Measurements from ENCODE around the gene HIVEP3.

Gene HIVEP3

DNA sequence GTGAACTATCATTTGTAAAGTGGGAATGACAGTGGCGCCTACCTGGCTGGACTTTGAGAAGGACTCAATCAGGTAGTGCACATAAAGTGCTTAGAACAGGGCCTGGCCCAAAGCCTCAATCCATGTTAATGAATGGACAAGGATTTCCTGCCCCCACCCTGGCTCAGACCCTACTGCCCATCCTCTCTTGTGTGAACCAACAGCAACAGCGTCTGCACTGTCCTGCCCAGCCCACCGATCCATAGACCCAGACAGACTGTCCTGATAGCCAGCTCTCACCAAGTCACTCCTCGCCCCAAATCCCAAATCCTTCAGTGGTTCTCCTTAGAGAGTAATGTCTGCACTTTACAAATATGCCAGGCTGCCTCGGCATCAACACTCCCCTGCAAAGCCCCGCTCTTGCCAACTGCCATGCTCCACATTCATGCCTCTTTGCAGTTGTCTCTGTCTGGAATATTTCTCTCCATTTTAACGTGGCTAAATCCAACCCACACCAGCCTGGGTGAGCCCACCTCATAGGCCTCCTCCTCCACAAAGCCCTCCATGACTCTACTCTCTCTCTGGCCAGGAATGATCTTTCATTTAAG lies 276.7 kb downstream of the HIVEP3 start:
- DNase-seq = no peak

DNA sequence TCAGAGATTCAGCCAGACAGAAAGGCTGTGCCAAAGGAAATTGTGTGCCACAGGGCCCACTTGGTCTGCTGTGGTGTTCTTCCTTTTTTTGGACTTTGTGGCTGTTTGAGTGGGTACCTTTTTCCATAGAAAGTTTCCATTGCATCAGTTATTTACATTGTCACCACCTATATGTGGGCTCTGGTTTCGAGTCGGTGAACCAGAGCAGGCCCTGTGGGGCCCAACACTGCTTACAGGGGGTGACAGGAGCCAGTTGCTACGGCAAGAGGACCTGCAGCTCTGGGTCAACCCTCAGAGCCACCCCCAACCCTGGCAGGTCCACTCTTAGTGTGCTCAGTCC lies 277.3 kb downstream of the HIVEP3 start:
- no peak for DNase-seq

DNA sequence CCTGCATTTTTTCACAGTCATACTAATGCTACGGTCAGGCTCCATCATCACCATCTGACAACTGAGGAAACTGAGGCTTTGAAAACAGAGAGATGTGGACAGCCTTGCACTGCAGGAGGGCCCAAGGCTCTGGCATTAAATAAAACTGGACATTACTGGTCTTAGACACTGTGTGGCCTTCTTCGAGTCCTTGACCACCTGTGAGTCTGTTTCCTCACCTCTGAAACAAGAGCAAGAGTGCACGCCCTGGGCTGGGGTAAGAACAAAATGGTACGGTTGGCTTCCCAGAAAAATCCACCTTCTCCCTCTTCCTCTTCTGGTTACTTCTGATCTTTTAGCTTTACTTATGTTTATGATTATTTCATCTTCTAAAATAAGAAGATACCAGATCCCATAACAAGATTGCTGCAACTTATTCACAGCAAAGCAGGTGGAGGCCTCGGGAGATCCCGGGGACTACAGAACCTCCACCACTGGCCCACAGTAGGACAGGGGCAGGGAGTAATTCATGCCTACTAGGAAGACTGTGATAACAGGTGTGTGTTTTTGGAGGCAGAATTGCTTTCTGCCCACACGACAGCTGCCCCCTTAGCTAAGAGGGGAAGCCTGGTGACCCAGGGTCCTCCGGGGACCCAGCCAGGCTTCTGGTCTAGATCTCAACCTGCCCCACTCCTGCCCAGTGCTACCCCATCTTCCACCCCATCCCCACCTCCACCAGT lies 277.8 kb downstream of the HIVEP3 start:
- DNase-seq = no peak

DNA sequence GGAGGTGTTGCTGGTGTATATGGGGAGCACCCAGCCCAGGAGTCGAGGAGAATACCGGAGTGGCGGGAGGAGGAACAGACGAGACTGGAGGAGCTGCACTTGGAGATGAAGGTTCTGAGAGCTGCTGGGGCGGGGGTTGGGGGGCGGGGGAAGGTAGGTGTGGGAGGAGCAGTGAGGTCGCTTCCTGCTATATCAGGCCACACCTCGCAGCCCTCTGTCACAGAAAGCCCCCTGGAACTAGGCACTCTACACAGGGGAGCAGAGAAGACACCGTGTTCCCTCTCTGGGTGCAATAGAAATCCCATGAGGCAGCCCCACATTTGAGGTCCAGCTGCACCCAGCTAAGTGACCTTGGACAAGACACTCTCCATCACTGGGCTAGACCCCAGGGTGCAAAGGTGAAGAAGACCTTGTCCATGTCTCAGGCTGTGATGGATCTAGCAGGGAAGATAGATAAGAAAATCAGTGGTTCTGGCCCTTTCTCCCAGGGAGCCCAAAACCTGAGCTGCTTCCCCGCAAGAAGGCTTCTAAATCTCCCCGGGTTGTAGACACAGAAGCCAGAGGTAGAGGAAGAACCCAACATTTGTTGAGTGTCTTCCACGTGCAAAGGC lies 278.5 kb downstream of the HIVEP3 start:
- no peak for DNase-seq

DNA sequence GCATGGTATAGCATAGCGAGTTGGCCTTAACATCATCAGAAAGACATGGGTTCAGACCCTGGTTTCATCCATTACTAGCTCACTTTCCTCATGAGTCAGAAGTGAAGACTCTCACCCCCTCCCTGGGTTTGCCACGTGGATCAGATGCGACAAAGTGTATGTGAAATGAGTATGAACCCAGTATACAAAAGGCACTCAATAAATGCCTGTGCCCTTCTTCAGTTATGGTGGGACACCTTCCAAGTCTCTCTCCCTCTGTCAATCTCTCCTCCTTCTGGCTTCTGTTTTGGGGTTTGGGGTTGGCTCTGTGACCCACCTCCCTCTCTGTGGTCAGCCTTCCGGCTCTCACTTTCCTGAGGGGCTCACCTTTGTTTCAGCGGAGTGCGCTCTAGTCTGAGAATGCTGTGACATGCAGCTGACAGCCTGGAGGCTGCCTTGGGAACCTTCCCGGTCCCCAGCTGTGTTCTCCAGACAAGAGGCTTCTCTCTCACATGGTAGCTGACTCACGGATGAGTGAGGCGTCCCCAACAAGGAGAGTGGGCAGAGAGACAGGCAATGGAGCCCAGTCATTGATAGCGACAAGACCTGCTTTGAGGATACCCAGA lies 279.3 kb downstream of the HIVEP3 start:
- no peak for DNase-seq

DNA sequence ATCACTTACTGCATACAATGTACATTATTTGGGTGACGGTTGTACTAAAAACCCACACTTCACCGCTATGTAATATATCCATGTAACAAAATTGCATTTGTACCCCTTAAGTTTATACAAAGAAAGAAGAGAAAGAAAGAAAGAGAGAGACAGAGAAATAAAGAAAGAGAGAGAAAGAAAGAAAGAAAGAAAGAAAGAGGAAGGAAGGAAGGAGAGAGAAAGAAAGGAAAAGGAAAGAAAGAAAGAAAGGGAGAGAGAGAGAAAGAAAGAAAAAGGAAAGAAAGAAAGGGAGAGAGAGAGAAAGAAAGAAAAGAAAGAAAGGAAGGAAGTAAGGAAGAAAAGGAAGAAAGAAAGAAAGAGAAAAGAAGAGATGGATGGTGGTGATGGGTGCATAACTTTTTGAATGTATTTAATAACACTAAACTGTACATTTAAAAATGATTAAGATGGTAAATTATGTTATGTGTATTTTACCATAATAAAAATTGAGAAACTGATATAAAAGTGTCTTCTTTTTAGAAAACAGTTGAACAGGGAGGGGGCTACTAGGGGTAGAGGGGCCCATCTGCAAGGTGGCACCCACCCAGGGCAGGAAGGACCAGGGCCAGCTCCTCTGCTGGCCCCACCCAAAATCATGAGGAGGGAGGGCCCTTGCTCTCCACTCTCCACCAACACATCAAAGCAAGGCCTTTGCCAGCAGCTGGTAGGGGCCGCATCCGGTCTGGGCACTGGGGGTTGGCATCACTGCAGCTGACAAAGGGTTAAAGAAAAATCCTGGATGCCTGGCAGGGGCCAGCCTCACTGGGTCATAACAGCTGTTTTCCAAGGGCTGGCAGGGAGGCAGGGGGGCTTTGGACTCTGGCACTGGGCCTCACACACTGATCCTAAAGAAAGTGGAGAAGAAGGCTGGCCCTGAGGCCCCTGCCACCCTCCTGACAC lies 280.4 kb downstream of the HIVEP3 start:
- DNase-seq = peak; percentile 53

DNA sequence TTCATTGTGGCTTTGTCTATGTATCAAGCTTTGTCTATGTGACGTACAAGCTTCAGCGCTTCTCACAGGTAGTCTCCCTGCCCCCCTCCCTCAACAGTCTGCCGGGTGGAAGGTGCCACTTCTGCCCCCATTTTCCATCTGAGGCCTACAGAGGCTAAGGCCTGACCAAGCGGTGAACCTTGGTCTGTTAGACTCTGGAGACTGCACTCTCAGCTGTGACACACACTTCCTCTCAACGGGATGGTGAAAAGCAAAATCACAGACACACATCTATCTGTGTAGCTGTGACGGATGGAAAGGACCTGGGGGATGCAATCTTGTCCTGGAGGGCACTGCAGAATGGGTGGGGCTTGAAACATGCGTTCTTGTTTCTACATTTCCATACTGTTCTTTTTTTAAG lies 281.4 kb downstream of the HIVEP3 start:
- no peak for DNase-seq

DNA sequence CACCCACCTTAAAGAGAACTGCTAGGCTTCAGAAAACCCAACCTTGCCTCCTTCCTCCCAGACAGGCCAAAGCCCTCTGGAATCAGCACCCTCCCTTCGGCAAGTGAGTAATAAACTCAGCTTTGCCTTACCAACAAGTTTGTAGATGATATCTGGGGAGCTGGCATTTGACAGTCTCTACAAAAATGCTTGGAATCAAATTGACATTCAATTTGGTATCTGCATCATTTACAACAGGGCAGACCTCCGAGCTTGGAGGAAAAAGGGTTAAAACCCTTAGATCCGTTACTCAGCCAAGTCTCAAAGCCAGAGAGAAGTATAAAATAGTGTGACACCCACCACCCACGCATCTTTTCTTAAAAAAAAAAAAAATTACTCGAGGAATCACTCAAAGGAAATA lies 285.0 kb downstream of the HIVEP3 start:
- DNase-seq = no peak

DNA sequence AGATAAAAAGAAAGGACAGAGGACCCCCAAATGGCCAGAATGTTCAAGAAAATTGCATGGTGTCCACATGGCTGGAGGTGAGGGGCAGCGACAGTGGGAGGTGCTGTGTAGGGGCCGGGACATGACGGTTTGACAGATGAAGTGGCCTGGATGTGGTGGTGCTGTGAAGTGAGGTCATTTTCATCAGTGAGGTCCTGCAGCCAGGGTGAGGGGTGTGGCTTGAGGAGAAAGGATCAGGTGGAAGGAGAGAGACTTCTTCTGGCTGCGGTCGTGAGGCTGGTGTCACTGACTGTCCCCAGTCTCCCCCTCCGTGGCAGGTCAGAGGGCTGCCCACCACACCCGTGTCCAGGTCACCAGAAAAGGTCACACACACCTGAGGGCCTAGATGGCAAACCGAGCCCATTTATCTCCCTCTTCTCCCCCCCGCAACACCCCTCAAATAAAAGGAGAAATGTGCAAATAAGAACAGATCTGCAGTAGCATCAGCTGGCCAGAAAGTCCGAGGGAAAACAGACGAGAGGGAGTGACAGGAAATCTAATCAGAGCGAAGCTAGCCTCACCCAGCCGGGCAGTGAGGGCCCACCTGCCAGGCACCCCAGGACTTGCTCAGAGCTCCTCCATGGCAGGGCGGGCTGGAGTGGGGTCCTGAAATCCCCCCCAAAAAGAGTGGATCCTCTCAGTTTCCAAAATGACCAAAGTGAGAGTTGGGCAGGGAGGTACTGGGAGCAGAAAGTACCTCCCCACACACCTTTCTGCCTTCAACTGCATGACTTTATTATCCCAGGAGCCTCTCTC lies 285.7 kb downstream of the HIVEP3 start:
- DNase-seq = no peak

DNA sequence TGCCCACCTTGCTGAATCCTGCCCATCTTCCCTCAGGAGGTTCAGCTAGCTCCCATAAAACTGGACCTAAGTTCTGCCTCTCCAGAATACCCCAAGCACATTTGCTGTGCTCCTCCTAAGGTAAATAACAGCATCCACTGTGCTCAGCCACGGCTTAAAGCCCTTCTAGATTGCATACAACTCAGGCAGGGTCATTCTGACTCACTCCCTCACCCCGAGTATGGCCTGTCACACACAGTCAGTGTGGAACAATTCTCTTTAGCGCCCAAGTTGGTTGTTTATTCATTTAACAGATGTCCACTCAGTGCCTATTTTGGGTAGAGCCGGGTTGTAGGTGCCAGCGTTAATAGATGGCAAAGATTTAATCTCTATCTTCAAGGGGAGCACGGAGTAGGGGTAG lies 286.8 kb downstream of the HIVEP3 start:
- DNase-seq = no peak

DNA sequence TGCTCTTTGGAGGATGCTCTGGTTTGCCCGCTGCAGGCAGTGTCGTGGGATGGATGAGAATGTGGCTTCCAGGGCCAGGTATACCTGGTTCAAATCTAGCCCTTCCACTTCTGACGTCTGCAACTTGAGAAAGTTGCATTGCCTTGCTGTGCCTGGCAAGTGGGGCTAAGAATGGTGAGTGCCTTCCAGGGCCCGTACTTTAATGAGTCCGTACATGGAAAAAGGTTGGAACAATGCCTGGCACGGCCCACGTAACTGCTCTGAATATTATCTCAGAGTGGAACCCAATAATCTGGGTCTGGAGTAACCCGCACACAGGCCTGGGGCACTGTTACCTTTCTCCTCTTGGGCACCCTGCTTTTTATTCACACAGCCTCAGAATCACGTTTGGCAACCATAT lies 287.6 kb downstream of the HIVEP3 start:
- no peak for DNase-seq

DNA sequence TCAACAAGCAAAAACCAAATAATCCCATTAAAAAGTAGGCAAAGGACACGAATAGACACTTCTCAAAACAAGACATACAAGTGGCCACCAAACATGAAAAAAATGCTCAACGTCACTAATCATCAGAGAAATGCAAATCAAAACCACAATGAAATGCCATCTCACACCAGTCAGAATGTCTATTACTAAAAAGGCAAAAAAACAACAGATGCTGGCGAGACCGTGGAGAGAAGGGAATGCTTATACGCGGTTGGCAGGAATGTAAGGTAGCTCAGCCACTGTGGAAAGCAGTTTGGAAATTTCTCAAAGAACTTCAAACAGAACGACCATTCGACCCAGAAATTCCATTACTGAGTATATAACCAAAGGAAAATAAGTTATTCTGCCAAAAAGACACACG lies 289.2 kb downstream of the HIVEP3 start:
- no peak for DNase-seq

DNA sequence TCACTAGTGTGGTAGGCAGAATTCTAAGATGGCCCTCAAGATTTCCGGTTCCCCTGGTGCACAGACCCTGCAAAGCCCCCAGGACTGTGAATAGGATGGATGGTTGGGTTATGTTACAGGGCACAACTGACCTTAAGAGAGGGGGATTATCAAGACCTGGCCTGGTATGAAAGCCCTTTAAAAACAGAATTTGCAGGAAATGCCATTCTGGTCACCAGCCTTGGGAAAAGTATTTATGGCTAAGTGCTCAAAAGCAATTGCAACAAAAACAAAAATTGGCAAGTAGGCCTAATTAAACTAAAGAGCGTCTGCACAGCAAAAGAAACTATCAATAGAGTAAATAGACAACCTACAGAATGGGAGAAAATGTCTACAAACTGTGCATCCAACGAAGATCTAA lies 289.6 kb downstream of the HIVEP3 start:
- no peak for DNase-seq

DNA sequence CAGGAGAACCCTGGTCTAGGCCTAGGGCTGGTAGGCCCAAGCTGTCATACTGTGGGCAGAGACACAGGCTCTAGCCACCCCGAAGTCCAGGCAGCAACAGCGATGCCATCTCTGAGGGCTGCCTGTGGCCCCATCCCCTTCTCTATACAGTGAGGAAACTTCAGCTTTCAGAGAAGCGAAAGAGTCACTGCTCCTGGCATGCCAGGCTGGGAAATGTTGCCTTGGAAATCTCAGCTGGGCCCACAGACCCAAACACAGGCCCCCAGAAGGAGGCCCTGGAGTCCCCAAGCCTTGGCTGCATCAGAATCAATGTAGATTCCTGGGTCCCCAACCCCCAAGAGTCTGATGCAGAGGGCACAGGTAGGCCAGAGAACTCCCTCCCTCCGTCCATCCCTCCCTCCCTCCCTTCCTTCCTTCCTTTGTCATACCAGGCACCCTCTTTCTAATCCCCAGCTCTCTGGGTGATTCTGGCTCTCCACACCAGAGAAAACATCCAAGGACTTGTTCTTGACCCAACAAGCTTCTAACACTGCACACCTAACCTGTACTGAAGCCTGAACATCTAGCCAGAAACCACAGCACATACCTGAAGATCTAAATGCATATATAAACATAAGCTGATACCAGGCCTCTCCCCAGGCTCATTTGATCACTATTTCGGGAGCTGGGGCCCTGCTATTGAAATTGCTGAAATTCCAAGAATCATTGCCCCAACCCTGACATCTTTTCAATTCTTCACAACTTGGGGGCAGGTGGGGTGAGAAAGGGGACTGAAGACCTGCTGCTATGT lies 291.0 kb downstream of the HIVEP3 start:
- DNase-seq = no peak

DNA sequence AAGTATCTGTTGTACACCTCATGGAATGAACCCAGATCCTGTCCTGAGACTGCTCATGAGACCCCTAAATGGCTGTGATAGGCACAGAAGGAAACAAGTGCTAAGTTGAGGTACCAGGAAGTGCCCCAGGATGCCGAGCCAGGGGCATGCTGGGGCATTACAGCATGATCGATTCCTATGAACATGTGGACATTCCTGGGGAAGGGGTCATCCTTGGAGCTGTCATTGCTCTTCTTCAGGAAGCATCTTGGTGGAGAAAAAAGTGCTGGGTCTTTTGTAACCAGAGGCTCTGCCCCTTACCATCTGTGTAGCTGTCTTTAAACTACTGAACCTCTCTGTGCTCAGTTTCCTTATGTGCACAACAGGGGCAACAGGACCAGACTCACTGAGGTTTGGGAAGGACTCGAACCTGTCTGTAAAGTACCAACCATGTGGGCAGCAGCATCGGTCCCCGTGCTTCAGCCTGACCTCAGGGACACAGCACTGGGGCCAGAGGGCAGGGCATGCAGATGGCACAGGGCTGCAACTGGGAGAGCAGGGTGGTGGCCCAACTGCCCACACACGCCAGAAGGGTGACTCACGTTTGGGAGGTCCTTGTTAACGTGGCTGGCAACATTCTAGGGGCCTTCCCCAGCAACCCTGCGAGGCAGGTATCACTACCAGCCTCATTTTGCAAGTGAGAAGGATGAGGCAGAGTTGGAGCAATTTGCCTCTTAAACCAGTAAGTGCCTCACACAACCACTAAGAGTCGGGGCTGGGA lies 291.9 kb downstream of the HIVEP3 start:
- no peak for DNase-seq

DNA sequence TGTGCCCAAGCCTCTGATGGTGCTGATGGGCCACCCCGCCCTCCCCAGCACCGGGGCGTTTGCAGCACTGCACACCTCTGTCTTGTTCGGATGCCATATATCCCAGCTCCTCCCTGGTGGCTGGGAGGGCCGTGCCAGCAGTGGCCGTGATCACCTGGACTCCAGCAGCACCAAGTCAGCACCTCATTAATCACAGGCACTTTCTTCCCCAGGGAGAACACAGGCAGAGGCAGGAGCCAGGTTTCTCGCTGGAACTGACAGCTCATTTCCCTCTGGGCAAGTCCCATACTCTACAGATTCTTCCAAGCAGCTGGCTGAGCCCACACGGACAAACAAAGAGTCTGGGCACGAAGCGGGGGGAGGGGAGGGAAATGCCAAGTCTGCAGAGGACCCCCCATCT lies 292.6 kb downstream of the HIVEP3 start:
- DNase-seq = peak; percentile 36

DNA sequence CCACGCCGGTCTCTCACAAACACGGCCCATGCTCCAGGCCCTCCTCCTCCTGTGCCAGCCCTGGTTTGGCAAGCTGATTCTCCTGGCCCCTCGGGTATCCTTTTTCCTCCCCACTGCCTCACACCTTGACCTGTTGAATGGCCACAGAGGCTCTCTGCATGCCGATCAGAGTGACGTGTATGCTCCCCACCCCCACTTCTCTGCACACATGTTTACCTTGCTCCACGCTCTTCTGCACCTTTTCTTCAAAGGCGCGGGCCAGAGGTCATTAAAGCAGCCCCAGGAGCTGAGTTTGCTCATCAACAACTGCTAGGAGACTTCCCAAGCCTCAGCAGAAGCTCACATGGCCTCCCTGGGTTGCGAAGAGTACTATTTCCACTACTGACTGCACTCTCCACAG lies 295.0 kb downstream of the HIVEP3 start:
- no peak for DNase-seq

DNA sequence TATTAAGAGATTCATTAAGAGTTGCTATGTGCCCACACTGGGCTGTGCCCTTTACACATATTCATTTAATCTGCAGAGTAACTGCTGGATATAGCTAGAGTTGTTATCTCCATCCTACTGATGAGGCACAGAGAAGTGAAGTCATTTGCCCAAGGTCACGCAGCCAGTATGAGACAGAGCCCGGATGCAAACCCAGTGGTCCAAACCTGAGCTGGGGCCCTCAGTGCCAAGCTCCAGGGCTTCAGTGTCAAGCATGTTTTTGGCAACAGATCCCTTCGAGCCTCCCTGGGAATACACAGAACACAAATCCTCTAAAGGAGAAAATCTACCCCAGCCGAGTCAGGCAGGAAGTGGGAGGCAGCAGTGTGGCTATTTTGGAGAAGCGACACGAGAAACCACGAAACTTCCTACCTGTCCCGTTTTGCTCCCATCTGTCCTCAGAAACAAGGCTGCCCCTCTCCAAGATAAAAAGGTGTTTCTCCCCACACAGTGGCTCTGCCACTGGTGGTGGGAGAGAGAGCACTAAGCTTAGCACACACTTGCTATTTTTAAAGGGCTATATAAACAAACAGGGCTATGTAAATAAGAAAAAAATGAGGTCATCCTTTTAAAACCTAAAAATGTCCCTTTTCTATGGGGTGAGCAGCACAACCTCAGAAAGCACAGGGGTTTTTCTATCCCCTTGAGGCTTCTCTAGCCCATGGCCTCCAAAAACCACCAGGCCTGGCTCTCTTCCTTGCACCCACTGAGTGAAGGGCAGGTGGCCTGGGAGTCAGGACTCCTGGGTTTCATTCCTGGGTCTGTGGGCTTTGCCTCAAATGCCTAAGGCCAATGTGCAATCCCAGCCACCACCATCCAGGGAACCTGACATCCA lies 295.6 kb downstream of the HIVEP3 start:
- DNase-seq = no peak

DNA sequence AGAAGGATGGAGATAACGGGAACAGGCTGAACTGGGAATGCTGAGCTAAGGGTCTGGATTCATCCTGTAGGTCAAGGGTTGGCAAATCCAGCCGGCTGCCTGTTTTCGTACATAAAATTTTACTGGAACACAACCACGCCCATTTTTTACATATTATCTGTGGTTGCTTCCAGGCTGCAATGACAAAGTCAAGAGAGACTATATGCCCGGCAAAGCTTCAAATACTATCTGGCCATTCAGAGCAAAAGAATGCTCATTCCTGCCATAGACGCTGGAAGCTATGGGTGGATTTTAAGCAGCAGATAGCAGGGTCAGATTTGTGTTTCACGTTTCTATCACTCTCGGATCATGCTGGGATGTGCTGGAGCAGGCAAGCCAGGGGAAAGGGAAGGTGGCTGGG lies 296.3 kb downstream of the HIVEP3 start:
- no peak for DNase-seq

DNA sequence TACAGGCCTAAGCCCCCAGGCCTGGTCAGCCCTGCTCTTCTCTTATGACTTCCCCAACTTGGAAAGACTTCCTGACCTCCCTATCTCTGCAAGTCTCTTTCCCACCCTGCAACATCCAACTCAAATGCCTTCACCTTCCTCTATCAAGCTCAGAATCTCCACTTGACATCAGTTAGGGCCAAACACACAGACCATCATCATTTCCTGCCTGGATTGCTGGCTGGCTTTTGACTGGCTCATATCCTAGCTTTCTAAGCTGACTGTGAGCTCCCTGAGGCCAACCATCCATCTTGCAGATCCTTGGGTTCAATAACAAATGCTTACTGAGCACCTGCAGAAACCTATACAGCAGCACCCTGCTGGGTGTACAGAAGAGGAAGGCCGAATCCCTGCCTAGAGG lies 296.9 kb downstream of the HIVEP3 start:
- DNase-seq = no peak

All from femur (tissue), 1 donor.